HG02642 (cell line): ENCODE results near the gene TDP1.
"Not testable (repeated sequence)": the region's sequence is repeated elsewhere in the genome, so short reads cannot be mapped to it uniquely, and the experiment has no call there.

Experiments
- ATAC-seq: cut with Tn5 transposase; IDR thresholded peaks from one replicate; pipeline ENCODE4 v1.9.1; 2021; ENCODE audit warnings: mild to moderate bottlenecking; ENCODE audit not compliant: unreplicated experiment, poor library complexity

Gene TDP1

GRCh38 chr14:89986462-89987160, 30.9 kb downstream of the TDP1 start:
- ATAC-seq = no peak

GRCh38 chr14:89987161-89987475, 31.4 kb downstream of the TDP1 start:
- no peak for ATAC-seq

- no peak for ATAC-seq
Observed at GRCh38 chr14:89988787-89989186, 33.1 kb downstream of the TDP1 start.

GRCh38 chr14:89990218-89990617, 34.5 kb downstream of the TDP1 start:
- ATAC-seq = no peak

- no peak for ATAC-seq
Observed at GRCh38 chr14:89990623-89991275, 35.0 kb downstream of the TDP1 start.

- no peak for ATAC-seq
Observed at GRCh38 chr14:89992273-89992672, 36.5 kb downstream of the TDP1 start.

- no peak for ATAC-seq
Observed at GRCh38 chr14:89996963-89997362, 41.2 kb downstream of the TDP1 start.

- no peak for ATAC-seq
Observed at GRCh38 chr14:90000935-90001334, 45.2 kb downstream of the TDP1 start.

- ATAC-seq = no peak
Observed at GRCh38 chr14:90003526-90004307, 48.0 kb downstream of the TDP1 start.

- ATAC-seq = no peak
Observed at GRCh38 chr14:90005441-90005840, 49.7 kb downstream of the TDP1 start.

GRCh38 chr14:90005939-90006530, 50.3 kb downstream of the TDP1 start:
- no peak for ATAC-seq

GRCh38 chr14:90017371-90017770, 61.6 kb downstream of the TDP1 start:
- no peak for ATAC-seq

- no peak for ATAC-seq
Observed at GRCh38 chr14:90019824-90020523, 64.2 kb downstream of the TDP1 start.

GRCh38 chr14:90023176-90023896, 67.6 kb downstream of the TDP1 start:
- no peak for ATAC-seq

GRCh38 chr14:90024910-90025309, 69.2 kb downstream of the TDP1 start:
- no peak for ATAC-seq

- not testable (repeated sequence) for ATAC-seq
Observed at GRCh38 chr14:90026608-90027007, 70.9 kb downstream of the TDP1 start.

GRCh38 chr14:90027842-90028241, 72.1 kb downstream of the TDP1 start:
- ATAC-seq = no peak

GRCh38 chr14:90034156-90034555, 78.4 kb downstream of the TDP1 start:
- no peak for ATAC-seq

GRCh38 chr14:90034835-90035525, 79.3 kb downstream of the TDP1 start:
- ATAC-seq = no peak
